SK-N-SH (cell line): ENCODE results near the gene FOXI1. TPM values are rescaled to one million over a fixed set of nuclear protein-coding genes. Genes with fewer than 3 reads are reported as not detected.

Experiments used
- CTCF ChIA-PET: fragments of 300-600, 350-600 bp; formaldehyde crosslinking; extraction: SDS; loops from one replicate; lab custom pipeline; 2021; lab: Yijun Ruan, JAX
- POLR2A ChIA-PET: fragments of 350-600 bp; sonication (Branson Sonifier 250); formaldehyde crosslinking; extraction: SDS; loops from one replicate; lab custom pipeline; 2020; ENCODE audit warnings: antibody characterized with exemption, inconsistent platforms; lab: Yijun Ruan, JAX
- DNase-seq: peaks from one replicate; pipeline ENCODE4 v3.0.0; 2012
- H2AFZ ChIP-seq: fragments of 200-600 bp; sonication (generic); 2 replicates; pipeline ENCODE4 v1.8.1; 2016; ENCODE audit warnings: antibody characterized with exemption, mild to moderate bottlenecking, low read depth
- H3F3A ChIP-seq: fragments of 200-600 bp; sonication (generic); replicated peaks from 2 replicates; pipeline ENCODE3; 2016; ENCODE audit warnings: antibody characterized with exemption, mild to moderate bottlenecking; ENCODE audit not compliant: insufficient read depth
- H3K27ac ChIP-seq, 2 experiments: fragments of 200-500 bp in 1 of 2; fragments of 200-600 bp in 1 of 2; sonication (Bioruptor generic) in 1 of 2; sonication (generic), shearing (Covaris generic) in 1 of 2; 2 replicates each; pipeline versions ENCODE4 v1.5.1 to v1.6.1; 2014 to 2016; ENCODE audit warnings: low read depth in 2 of 2, inconsistent platforms in 1 of 2, low read length in 1 of 2, mild to moderate bottlenecking in 1 of 2, mixed read lengths in 1 of 2
- H3K27me3 ChIP-seq: fragments of 200-600 bp; sonication (generic), shearing (Covaris generic); 2 replicates; pipeline ENCODE4 v1.6.1; 2016; ENCODE audit warnings: mixed run types; ENCODE audit not compliant: insufficient read depth
- H3K36me3 ChIP-seq, 2 experiments: fragments of 200-500 bp in 1 of 2; fragments of 200-600 bp in 1 of 2; sonication (Bioruptor generic) in 1 of 2; sonication (generic) in 1 of 2; replicated peaks in 1 of 2; 2 replicates each; pipeline versions ENCODE3 to v1.5.1; 2014 to 2016; ENCODE audit warnings: low read length in 1 of 2, mild to moderate bottlenecking in 1 of 2; ENCODE audit not compliant: insufficient read depth in 2 of 2, control insufficient read depth in 1 of 2
- H3K4me1 ChIP-seq, 2 experiments: fragments of 200-500 bp in 1 of 2; fragments of 200-600 bp in 1 of 2; sonication (Bioruptor generic) in 1 of 2; sonication (generic), shearing (Covaris generic) in 1 of 2; 2 replicates each; pipeline versions ENCODE4 v1.5.1 to v1.6.1; 2014 to 2016; ENCODE audit warnings: low read depth in 1 of 2, low read length in 1 of 2, mixed run types in 1 of 2; ENCODE audit not compliant: insufficient read depth in 2 of 2, control insufficient read depth in 1 of 2
- H3K4me2 ChIP-seq: fragments of 200-600 bp; sonication (generic), shearing (Covaris generic); 2 replicates; pipeline ENCODE4 v1.6.1; 2017; ENCODE audit warnings: mixed run types
- H3K4me3 ChIP-seq, 2 experiments: fragments of 200-500 bp in 1 of 2; fragments of 200-600 bp in 1 of 2; sonication (Bioruptor generic) in 1 of 2; sonication (generic), shearing (Covaris generic) in 1 of 2; 2 replicates each; pipeline versions ENCODE4 v1.5.1 to v1.8.1; 2014 to 2016; ENCODE audit warnings: low read depth in 2 of 2, inconsistent platforms in 1 of 2, low read length in 1 of 2, mild to moderate bottlenecking in 1 of 2, mixed read lengths in 1 of 2, moderate library complexity in 1 of 2
- H3K79me2 ChIP-seq: fragments of 200-600 bp; sonication (generic); 2 replicates; pipeline ENCODE4 v1.8.1; 2017; ENCODE audit warnings: mild to moderate bottlenecking; ENCODE audit not compliant: insufficient read depth
- H3K9ac ChIP-seq: fragments of 200-600 bp; sonication (generic); 2 replicates; pipeline ENCODE4 v1.6.1; 2017; ENCODE audit warnings: mixed run types
- H3K9me2 ChIP-seq: fragments of 200-600 bp; sonication (generic); 2 replicates; pipeline ENCODE4 v1.6.1; 2017; ENCODE audit warnings: mixed run types
- H3K9me3 ChIP-seq: fragments of 200-600 bp; sonication (generic); 2 replicates; pipeline ENCODE4 v1.6.1; 2017; ENCODE audit warnings: mixed run types, mild to moderate bottlenecking, moderate library complexity
- H4K20me1 ChIP-seq: fragments of 200-600 bp; sonication (generic); 2 replicates; pipeline ENCODE4 v1.6.1; 2017; ENCODE audit warnings: mild to moderate bottlenecking, mixed run types; ENCODE audit not compliant: insufficient read depth
- CTCF ChIP-seq: fragments of 200-600 bp; sonication (generic); IDR thresholded peaks from 2 replicates; pipeline ENCODE4 v1.6.1; 2017; ENCODE audit warnings: antibody characterized with exemption, mild to moderate bottlenecking, moderate library complexity
- ELF1 ChIP-seq: IDR thresholded peaks from 2 replicates; pipeline ENCODE4 v1.4.0; 2012
- EP300 ChIP-seq, 2 experiments: IDR thresholded peaks; 2 replicates each; pipeline versions ENCODE4 v1.4.0 to v1.6.1; 2012; ENCODE audit warnings: borderline replicate concordance in 1 of 2, low read depth in 1 of 2, low read length in 1 of 2
- FOXM1 ChIP-seq: IDR thresholded peaks from 2 replicates; pipeline ENCODE4 v1.4.0; 2012; ENCODE audit warnings: low read depth, mild to moderate bottlenecking
- IRF3 ChIP-seq: fragments of 150-350 bp; IDR thresholded peaks from 2 replicates; pipeline ENCODE4 v1.6.1; 2016; ENCODE audit warnings: mild to moderate bottlenecking, low read depth, low read length
- MAX ChIP-seq: IDR thresholded peaks from 2 replicates; pipeline ENCODE4 v1.4.0; 2012; ENCODE audit warnings: low read depth
- MXI1 ChIP-seq: IDR thresholded peaks from 2 replicates; pipeline ENCODE4 v1.6.1; 2012; ENCODE audit warnings: mild to moderate bottlenecking, low read depth, low read length, improper control_type of control experiment
- NFIC ChIP-seq: IDR thresholded peaks from 2 replicates; pipeline ENCODE4 v1.4.0; 2012; ENCODE audit warnings: borderline replicate concordance
- NRF1 ChIP-seq: IDR thresholded peaks from 2 replicates; pipeline ENCODE4 v1.6.1; 2012; ENCODE audit warnings: low read depth, mild to moderate bottlenecking, low read length
- PBX3 ChIP-seq: IDR thresholded peaks from 2 replicates; pipeline ENCODE4; 2012
- POLR2AphosphoS5 ChIP-seq: IDR thresholded peaks from 2 replicates; pipeline ENCODE4 v1.6.1; 2012; ENCODE audit warnings: low read depth, low read length
- REST ChIP-seq: IDR thresholded peaks from 2 replicates; pipeline ENCODE4 v1.6.1; 2012; ENCODE audit warnings: mild to moderate bottlenecking, low read depth, low read length, moderate library complexity
- RXRA ChIP-seq: IDR thresholded peaks from 2 replicates; pipeline ENCODE4 v1.4.0; 2012; ENCODE audit warnings: low read depth, mild to moderate bottlenecking, borderline replicate concordance
- TAF1 ChIP-seq: IDR thresholded peaks from 2 replicates; pipeline ENCODE4 v1.6.1; 2012; ENCODE audit warnings: low read depth, mild to moderate bottlenecking, low read length, moderate library complexity, borderline replicate concordance
- USF1 ChIP-seq: IDR thresholded peaks from 2 replicates; pipeline ENCODE4 v1.4.0; 2012; ENCODE audit warnings: low read depth, borderline replicate concordance
- YY1 ChIP-seq: IDR thresholded peaks from 2 replicates; pipeline ENCODE4 v1.4.0; 2012; ENCODE audit warnings: low read depth, mild to moderate bottlenecking
- WGBS: methylation state at CpG from one replicate; pipeline ENCODE4 v1.1.6; 2017; ENCODE audit warnings: low lambda C conversion rate; 5-methylcytosine and 5-hydroxymethylcytosine counted together
- polyA plus RNA-seq, 3 experiments: library from polyadenylated mRNA; depleted of rRNA; stranded (reverse); fragments of >200 nt; gene quantifications; 2 replicates each; pipeline ENCODE4 v1.2.3, GENCODE V29; 2012

Gene FOXI1
- polyA plus RNA-seq, 1 of the 3 experiments (the other 2 are of a cell fraction): not detected

- H3K27me3 ChIP-seq: no peaks in the 10 kb centered on the region
- no peak overlapping the region for H2AFZ ChIP-seq
- DNase-seq: no peak
- ChIA-PET CTCF (interaction anchor here (2.2 to 6.2 kb wide), 2 partner anchors 19 to 63 kb away, joined by 7 to 33 read pairs; no protein-coding TSS in a partner anchor), POLR2A (no interaction called here)
- H4K20me1 ChIP-seq: no peaks in the 10 kb centered on the region
- H3K4me3 ChIP-seq: no peak overlapping the region
- no peaks in the 10 kb centered on the region for H3K36me3 ChIP-seq
- 78% methylated on average over 2 of the region's 2 CpGs for WGBS
- H3K9ac ChIP-seq: no peak overlapping the region
- TF ChIP-seq MXI1 (no peak), MAX (no peak), FOXM1 (no peak), PBX3 (no peak), RXRA (no peak), NFIC (no peak), CTCF (no peak), YY1 (no peak), TAF1 (no peak), REST (no peak), NRF1 (no peak), EP300 (IDR thresholded peaks at IDR 0.05; ENCODE audit: borderline replicate concordance in 1 of 2, low read depth in 1 of 2, low read length in 1 of 2) (no peak), IRF3 (no peak), ELF1 (no peak), POLR2AphosphoS5 (no peak), USF1 (no peak)
- H3K4me2 ChIP-seq: no peak overlapping the region
- H3K9me2 ChIP-seq: no peaks in the 10 kb centered on the region
- H3K9me3 ChIP-seq: no peaks in the 10 kb centered on the region
- no peaks in the 10 kb centered on the region for H3K4me1 ChIP-seq
- H3K79me2 ChIP-seq: no peaks in the 10 kb centered on the region
- H3K27ac ChIP-seq: peak overlapping the region in 1 of 2 experiments; percentile 37; a peak in 1 of 4 replicates
- no peaks in the 10 kb centered on the region for H3F3A ChIP-seq
Measured at GRCh38 chr5:170120576-170120975, 14.9 kb downstream of the FOXI1 start.
